ENCODE results near the gene IMMT. TPM values are rescaled to one million over a fixed set of nuclear protein-coding genes. Genes with fewer than 3 reads are reported as not detected.
A peak's percentile ranks its signal among the peaks of the same experiment; 100 is the strongest.

IMMT gene
- total RNA-seq, 4 donors from 2014 or later: 42.6 to 54.3 (median 46.6) TPM

GRCh38 chr2:86105252-86105968 lies 89.9 kb downstream of the IMMT start, which contains the start of gene POLR1A:
TSS of gene POLR1A (minus strand) at chr2:86105886. CDS start at chr2:86105776, 110 bp downstream.
- Histone ChIP-seq H3K27ac (peak within 1 kb of the TSS; percentile 69 to 88 (median 84)), H3K4me1 (peaks cover 0 to 42% (median 20%) of the 10 kb centered on the region in 4 donors), H3K9me3 (no peaks in the 10 kb centered on the region), H3K4me3 (peak within 1 kb of the TSS; percentile 69 to 92 (median 85)), H3K27me3 (no peaks in the 10 kb centered on the region), H3K36me3 (peaks cover 0 to 36% (median 0%) of the 10 kb centered on the region in 3 donors)
- 0 to 1% methylated on average over 37 to 38 of the region's 38 CpGs for WGBS, 2 donors
- DNase-seq (ENCODE audit: low spot score in 2 of 2): peak; percentile 77 to 90
- no peak for TF ChIP-seq EP300 (IDR thresholded peaks at IDR 0.05)
- no peak for TF ChIP-seq POLR2A (IDR thresholded peaks at IDR 0.05)
- TF ChIP-seq CTCF (IDR thresholded peaks at IDR 0.05): peak in 2 of 5 experiments; percentile 33 to 49

GRCh38 chr2:86102157-86102556 lies 93.1 kb downstream of the IMMT start:
- Histone ChIP-seq H3K27me3 (no peaks in the 10 kb centered on the region), H3K27ac (no peak overlapping the region), H3K4me3 (no peak overlapping the region), H3K36me3 (peaks cover 0 to 61% (median 0%) of the 10 kb centered on the region in 3 donors), H3K4me1 (peaks cover 0 to 28% (median 14%) of the 10 kb centered on the region in 4 donors), H3K9me3 (no peaks in the 10 kb centered on the region)
- TF ChIP-seq CTCF (IDR thresholded peaks at IDR 0.05) (no peak), EP300 (IDR thresholded peaks at IDR 0.05) (no peak), POLR2A (IDR thresholded peaks at IDR 0.05) (no peak)
- no peak for DNase-seq (ENCODE audit: low spot score in 2 of 2)

GRCh38 chr2:86097913-86098312 lies 97.3 kb downstream of the IMMT start:
- no peak overlapping the region for H3K27ac ChIP-seq
- H3K4me1 ChIP-seq: peaks cover 0 to under 1% (median 0%) of the 10 kb centered on the region in 4 donors
- H3K27me3 ChIP-seq: no peaks in the 10 kb centered on the region
- peaks cover 0 to 92% (median 0%) of the 10 kb centered on the region in 3 donors for H3K36me3 ChIP-seq
- 89 to 94% methylated on average over 1 of the region's 1 CpG for WGBS, 2 donors
- no peaks in the 10 kb centered on the region for H3K9me3 ChIP-seq
- no peak for TF ChIP-seq EP300 (IDR thresholded peaks at IDR 0.05)
- TF ChIP-seq POLR2A (IDR thresholded peaks at IDR 0.05): no peak
- no peak for TF ChIP-seq CTCF (IDR thresholded peaks at IDR 0.05)
- no peak overlapping the region for H3K4me3 ChIP-seq
- no peak for DNase-seq (ENCODE audit: low spot score in 2 of 2)

- no peak for DNase-seq (ENCODE audit: low spot score in 2 of 2)
- H3K4me1 ChIP-seq: no peaks in the 10 kb centered on the region
- peaks cover 0 to 90% (median 0%) of the 10 kb centered on the region in 3 donors for H3K36me3 ChIP-seq
- TF ChIP-seq CTCF (IDR thresholded peaks at IDR 0.05) (no peak), EP300 (IDR thresholded peaks at IDR 0.05) (no peak), POLR2A (IDR thresholded peaks at IDR 0.05) (no peak)
- no peak overlapping the region for H3K4me3 ChIP-seq
- H3K27ac ChIP-seq: no peak overlapping the region
- WGBS, 2 donors: 94 to 95% methylated on average over 3 of the region's 3 CpGs
- no peaks in the 10 kb centered on the region for H3K27me3 ChIP-seq
- H3K9me3 ChIP-seq: no peaks in the 10 kb centered on the region
Measured at GRCh38 chr2:86097114-86097896, 98.0 kb downstream of the IMMT start.

GRCh38 chr2:86094229-86094628 lies 101.0 kb downstream of the IMMT start:
- H3K9me3 ChIP-seq: no peaks in the 10 kb centered on the region
- H3K36me3 ChIP-seq: peaks cover 0 to 85% (median 5%) of the 10 kb centered on the region in 3 donors
- no peak for DNase-seq (ENCODE audit: low spot score in 2 of 2)
- no peaks in the 10 kb centered on the region for H3K27me3 ChIP-seq
- no peaks in the 10 kb centered on the region for H3K4me1 ChIP-seq
- no peak for TF ChIP-seq CTCF (IDR thresholded peaks at IDR 0.05)
- TF ChIP-seq EP300 (IDR thresholded peaks at IDR 0.05): no peak
- no peak for TF ChIP-seq POLR2A (IDR thresholded peaks at IDR 0.05)
- H3K27ac ChIP-seq: no peak overlapping the region
- 54 to 63% methylated on average over 1 of the region's 1 CpG for WGBS, 2 donors
- no peak overlapping the region for H3K4me3 ChIP-seq

All from tibial nerve (tissue), 4 donors.